Chondrocyte (in vitro differentiated cells): ENCODE data around the gene BAIAP2L2. TPM values are rescaled to one million over a fixed set of nuclear protein-coding genes. Genes with fewer than 3 reads are reported as not detected.
A peak's percentile ranks its signal among the peaks of the same experiment; 100 is the strongest.

ENCODE experiments used
- DNase-seq: peaks from one replicate; pipeline ENCODE4 v3.0.0; 2021; ENCODE audit warnings: mixed read lengths, low spot score
- H3K27ac Mint-ChIP-seq: one replicate; pipeline ENCODE4 v1.8.0; 2021; ENCODE audit warnings: mild to moderate bottlenecking, moderate library complexity, mixed read lengths; ENCODE audit not compliant: unreplicated experiment
- H3K27me3 Mint-ChIP-seq: 2 replicates; pipeline ENCODE4 v1.8.0; 2021; ENCODE audit warnings: low read depth, mixed read lengths
- H3K36me3 Mint-ChIP-seq: 2 replicates; pipeline ENCODE4 v1.8.0; 2021; ENCODE audit warnings: low read depth, mixed read lengths
- H3K4me1 Mint-ChIP-seq: 2 replicates; pipeline ENCODE4 v1.8.0; 2021; ENCODE audit warnings: low read depth, mild to moderate bottlenecking, mixed read lengths
- H3K4me3 Mint-ChIP-seq: one replicate; pipeline ENCODE4 v1.8.0; 2021; ENCODE audit warnings: mild to moderate bottlenecking, moderate library complexity, mixed read lengths; ENCODE audit not compliant: unreplicated experiment
- H3K9me3 Mint-ChIP-seq: 2 replicates; pipeline ENCODE4 v1.8.0; 2021; ENCODE audit warnings: low read depth, mixed read lengths
- total RNA-seq: library from RNA; stranded (reverse); gene quantifications from 3 replicates; pipeline ENCODE4 v1.2.1, GENCODE V29; 2021
- TF ChIP-seq, protein P1 (sequence below): fragments of 200-600 bp; sonication (generic); IDR thresholded peaks from 2 replicates; pipeline ENCODE4 v1.5.0; 2021; ENCODE audit warnings: antibody characterized with exemption, mild to moderate bottlenecking, moderate library complexity

The BAIAP2L2 gene
- total RNA-seq, 1 donor from 2014 or later, result 0.42 TPM

- no peaks in the 10 kb centered on the region for H3K9me3 Mint-ChIP-seq
- peaks cover 3% of the 10 kb centered on the region for H3K36me3 Mint-ChIP-seq
- H3K4me1 Mint-ChIP-seq, result no peaks in the 10 kb centered on the region
- no peak overlapping the region for H3K4me3 Mint-ChIP-seq
- no peaks in the 10 kb centered on the region for H3K27me3 Mint-ChIP-seq
- no peak overlapping the region for H3K27ac Mint-ChIP-seq
- TF ChIP-seq, protein P1, sequence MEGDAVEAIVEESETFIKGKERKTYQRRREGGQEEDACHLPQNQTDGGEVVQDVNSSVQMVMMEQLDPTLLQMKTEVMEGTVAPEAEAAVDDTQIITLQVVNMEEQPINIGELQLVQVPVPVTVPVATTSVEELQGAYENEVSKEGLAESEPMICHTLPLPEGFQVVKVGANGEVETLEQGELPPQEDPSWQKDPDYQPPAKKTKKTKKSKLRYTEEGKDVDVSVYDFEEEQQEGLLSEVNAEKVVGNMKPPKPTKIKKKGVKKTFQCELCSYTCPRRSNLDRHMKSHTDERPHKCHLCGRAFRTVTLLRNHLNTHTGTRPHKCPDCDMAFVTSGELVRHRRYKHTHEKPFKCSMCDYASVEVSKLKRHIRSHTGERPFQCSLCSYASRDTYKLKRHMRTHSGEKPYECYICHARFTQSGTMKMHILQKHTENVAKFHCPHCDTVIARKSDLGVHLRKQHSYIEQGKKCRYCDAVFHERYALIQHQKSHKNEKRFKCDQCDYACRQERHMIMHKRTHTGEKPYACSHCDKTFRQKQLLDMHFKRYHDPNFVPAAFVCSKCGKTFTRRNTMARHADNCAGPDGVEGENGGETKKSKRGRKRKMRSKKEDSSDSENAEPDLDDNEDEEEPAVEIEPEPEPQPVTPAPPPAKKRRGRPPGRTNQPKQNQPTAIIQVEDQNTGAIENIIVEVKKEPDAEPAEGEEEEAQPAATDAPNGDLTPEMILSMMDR, result no peak
- DNase-seq, result no peak
Measured at GRCh38 chr22:38085501-38085900, 25.0 kb downstream of the BAIAP2L2 start.

GRCh38 chr22:38085056-38085455, 25.4 kb downstream of the BAIAP2L2 start:
- no peak overlapping the region for H3K4me3 Mint-ChIP-seq
- no peaks in the 10 kb centered on the region for H3K4me1 Mint-ChIP-seq
- no peak overlapping the region for H3K27ac Mint-ChIP-seq
- TF ChIP-seq, protein P1, result no peak
- peak; percentile 75 for DNase-seq
- peaks cover 3% of the 10 kb centered on the region for H3K36me3 Mint-ChIP-seq
- H3K27me3 Mint-ChIP-seq, result no peaks in the 10 kb centered on the region
- no peaks in the 10 kb centered on the region for H3K9me3 Mint-ChIP-seq

- H3K9me3 Mint-ChIP-seq, result no peaks in the 10 kb centered on the region
- H3K27me3 Mint-ChIP-seq, result no peaks in the 10 kb centered on the region
- TF ChIP-seq, protein P1, result no peak
- H3K4me1 Mint-ChIP-seq, result no peaks in the 10 kb centered on the region
- peak; percentile 71 for DNase-seq
- peaks cover 3% of the 10 kb centered on the region for H3K36me3 Mint-ChIP-seq
- H3K27ac Mint-ChIP-seq, result no peak within 1 kb of the TSS
- H3K4me3 Mint-ChIP-seq, result no peak within 1 kb of the TSS
Measured at GRCh38 chr22:38083931-38084631, 26.4 kb downstream of the BAIAP2L2 start, which contains the start of gene SLC16A8. TSS of gene SLC16A8 (minus strand) at chr22:38084184. CDS start at chr22:38082873, 1,311 bp downstream.

DNA sequence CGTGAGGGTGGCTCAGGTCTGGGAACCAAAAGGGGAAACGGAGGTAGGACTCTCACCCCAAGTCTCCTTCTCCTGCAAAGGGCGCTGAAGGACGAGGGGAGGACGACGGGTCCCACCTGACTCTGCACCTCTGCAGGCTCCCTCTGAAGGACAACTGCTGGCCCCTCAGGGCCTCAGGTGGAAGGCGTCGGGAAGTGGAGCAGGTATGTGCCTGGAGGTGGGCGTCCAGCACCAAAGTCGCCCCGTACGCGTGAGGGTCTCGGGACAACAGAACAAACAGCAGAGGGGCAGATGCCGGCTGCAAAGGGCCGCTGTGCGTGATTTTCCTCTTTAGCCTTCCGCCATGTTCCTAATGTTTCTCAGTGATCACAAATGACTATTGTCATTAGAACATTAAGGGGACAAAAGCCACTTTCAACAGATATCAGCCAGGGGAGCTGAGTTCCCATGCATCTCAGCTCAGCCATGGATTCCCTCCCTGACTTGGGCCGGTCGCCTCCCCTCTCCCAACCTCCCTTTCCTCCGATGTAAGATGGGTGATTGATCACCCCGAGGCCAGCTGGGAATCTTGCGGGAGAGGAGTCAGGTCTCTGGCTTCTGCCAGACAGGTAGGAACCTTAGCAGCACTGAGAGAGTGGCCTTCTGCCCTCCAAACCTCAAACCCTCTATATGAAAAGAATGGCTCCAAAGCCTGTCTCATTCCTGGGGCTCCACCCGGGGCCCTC, 27.3 kb downstream of the BAIAP2L2 start:
- no peaks in the 10 kb centered on the region for H3K27me3 Mint-ChIP-seq
- no peak overlapping the region for H3K4me3 Mint-ChIP-seq
- no peak overlapping the region for H3K27ac Mint-ChIP-seq
- TF ChIP-seq, protein P1, result no peak
- H3K36me3 Mint-ChIP-seq, result peaks cover 3% of the 10 kb centered on the region
- H3K4me1 Mint-ChIP-seq, result no peaks in the 10 kb centered on the region
- H3K9me3 Mint-ChIP-seq, result no peaks in the 10 kb centered on the region
- peak; percentile 83 for DNase-seq

DNA sequence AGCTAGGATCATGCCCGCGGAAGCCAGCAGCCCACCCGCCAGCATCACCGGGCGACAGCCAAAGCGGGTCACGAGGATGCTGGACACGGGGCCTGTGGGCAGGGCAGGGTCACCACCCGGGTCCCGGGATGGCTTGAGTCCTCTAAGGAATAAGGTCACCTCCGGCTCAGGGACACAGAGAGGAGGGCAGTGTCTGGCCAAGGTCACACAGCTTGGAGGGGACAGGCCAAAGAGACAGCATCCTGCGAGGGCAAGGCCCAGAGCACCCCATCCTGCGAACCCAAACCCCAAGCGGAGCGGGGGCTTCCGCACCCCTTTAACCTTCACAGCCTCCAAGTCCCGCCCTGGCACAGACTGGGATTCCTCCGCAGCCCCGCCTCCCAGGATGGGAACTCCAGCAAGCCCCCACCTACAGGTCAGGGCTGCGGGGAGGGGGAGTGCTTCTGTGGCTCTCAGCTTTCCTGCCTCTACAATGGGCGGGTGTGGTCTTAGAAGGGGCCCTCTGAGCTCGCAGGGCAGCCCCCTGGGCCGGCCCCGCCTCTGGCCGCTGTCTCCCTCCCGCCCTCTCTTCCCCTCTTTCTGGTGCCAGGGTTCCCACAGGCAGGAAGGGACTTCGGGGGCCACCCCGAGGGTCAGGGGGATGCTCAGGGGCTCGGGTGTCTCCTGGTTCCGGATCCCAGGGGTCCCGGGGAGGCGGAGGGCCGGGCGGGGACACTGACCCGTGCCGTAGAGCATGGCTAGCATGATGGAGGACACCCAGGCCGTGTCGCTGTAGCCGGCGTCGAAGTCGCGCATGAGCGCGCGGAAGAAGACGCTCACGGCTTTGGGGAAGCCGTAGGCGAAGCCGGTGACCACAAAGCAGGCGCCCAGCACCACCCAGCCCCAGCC, 28.3 kb downstream of the BAIAP2L2 start:
- Mint-ChIP-seq H3K4me1 (no peaks in the 10 kb centered on the region), H3K4me3 (no peak overlapping the region), H3K9me3 (no peaks in the 10 kb centered on the region), H3K27ac (no peak overlapping the region), H3K27me3 (no peaks in the 10 kb centered on the region), H3K36me3 (no peaks in the 10 kb centered on the region)
- peak; percentile 90 for DNase-seq
- TF ChIP-seq, protein P1, result no peak
